ENCODE measurements around the gene KLHDC7A.

KLHDC7A gene

DNA sequence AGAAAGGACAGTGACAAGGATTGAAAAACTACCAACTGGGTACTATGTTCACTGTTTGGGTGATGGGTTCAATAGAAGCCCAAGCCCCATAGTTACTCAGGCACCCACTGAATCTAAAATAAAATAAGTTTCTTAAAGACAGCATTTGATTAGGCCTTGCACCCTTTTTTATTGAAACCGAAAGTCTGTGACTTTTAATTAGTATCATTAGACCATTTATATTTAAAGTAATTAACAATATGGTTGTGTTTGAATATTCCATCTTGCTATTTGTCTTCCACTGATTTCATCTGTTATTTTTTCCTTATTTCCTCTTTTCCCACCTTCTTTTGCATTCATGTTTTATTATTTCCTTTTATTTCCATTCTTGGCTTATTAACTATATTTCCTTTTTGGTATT, 27.4 kb downstream of the KLHDC7A start:
- no peak for DNase-seq (ENCODE audit: low read depth)

DNA sequence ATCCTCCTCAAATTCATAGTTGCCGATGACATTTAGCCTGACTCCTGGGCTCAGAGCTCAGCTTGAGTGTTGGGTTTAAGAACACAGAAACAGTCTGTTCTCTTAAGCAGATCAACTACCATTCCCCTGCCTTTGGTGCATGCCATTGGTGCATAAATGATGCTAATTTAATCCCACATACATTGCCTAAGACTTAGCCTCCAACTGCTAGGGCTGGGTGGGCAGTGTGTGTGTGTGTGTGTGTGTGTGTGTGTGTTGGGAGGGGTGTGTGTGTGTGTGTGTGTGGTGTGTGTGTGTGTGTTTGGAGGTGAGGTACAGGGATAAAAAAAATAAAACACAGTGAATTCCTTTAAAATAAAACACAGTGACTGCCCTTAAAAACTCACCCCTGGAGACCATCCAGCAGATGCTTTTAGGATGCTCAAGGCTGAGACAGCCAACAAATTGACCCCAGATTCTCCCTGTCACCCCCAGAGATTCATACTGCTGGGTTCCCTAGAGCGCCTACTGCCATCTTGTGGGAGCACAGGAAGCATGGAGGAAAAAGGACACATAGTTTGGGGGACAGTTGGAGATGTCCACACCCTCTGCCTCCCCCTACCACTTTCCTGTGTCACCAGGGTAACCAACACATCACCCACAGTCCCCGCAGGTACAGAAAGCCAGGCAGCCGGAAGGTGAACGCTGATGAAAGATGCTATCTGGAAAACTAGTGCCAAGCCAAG, 30.6 kb downstream of the KLHDC7A start:
- DNase-seq (ENCODE audit: low read depth) = no peak

DNA sequence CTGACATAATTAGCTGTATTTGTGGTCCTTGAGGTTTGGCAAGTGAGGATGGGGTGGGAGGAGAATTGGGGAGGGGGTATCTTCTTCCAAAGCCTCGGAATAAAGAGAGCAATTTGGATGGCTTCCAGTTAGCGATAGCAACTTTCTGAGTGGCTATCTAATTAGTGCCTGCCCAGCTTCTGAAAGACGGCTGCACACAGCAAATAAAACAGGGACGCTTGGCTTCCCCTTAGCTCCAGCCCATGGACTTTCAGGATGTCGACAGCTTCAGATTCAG, 31.1 kb downstream of the KLHDC7A start:
- DNase-seq (ENCODE audit: low read depth) = no peak

GRCh38 chr1:18512883-18513282, 32.2 kb downstream of the KLHDC7A start:
- no peak for DNase-seq (ENCODE audit: low read depth)

GRCh38 chr1:18513995-18514394, 33.3 kb downstream of the KLHDC7A start:
- no peak for DNase-seq (ENCODE audit: low read depth)

GRCh38 chr1:18515120-18515667, 34.5 kb downstream of the KLHDC7A start:
- DNase-seq (ENCODE audit: low read depth) = no peak

- no peak for DNase-seq (ENCODE audit: low read depth)
These were observed 35.7 kb downstream of the KLHDC7A start for GRCh38 chr1:18516473-18516872.

GRCh38 chr1:18526436-18527275, 45.9 kb downstream of the KLHDC7A start:
- DNase-seq (ENCODE audit: low read depth) = no peak

DNA sequence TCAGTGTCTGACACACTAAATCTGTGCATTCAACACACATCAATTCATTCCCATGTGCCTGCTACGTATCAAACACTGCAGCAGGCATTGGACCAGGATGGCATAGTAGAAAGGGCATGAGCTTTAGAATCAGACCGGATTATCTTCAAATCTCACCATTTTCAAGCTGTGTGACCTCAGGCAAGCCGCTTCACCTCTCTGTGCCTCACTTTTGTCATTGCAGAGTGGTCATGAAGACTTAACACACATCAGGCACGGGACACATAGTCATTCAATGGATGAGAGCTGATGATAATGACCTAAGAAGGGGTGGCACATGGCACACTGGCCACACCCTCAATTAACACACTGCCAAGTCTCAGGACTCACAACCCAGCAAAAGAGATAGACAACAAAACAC, 46.8 kb downstream of the KLHDC7A start:
- no peak for DNase-seq (ENCODE audit: low read depth)

DNA sequence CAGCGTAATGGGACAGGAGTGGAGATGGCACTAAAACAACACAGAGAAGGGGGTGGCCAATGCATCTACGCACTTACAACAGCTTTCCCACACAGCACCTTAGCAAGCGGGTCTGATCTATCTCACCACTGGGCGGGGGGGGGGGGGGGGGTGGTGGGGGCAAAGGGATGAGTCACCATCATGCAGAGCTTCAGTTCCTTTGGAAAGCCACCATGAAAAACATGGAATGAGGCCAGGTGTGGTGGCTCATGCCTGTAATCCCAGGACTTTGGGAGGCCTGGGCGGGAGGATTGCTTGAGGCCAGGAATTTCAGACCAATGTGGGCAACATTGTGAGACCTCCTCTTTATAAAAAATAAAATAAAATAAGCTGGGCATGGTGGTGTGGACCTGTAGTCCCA, 47.2 kb downstream of the KLHDC7A start:
- no peak for DNase-seq (ENCODE audit: low read depth)

- DNase-seq (ENCODE audit: low read depth) = no peak
These were observed 47.9 kb downstream of the KLHDC7A start for GRCh38 chr1:18528616-18529015.

- no peak for DNase-seq (ENCODE audit: low read depth)
These were observed 49.0 kb downstream of the KLHDC7A start for GRCh38 chr1:18529714-18530113.

DNA sequence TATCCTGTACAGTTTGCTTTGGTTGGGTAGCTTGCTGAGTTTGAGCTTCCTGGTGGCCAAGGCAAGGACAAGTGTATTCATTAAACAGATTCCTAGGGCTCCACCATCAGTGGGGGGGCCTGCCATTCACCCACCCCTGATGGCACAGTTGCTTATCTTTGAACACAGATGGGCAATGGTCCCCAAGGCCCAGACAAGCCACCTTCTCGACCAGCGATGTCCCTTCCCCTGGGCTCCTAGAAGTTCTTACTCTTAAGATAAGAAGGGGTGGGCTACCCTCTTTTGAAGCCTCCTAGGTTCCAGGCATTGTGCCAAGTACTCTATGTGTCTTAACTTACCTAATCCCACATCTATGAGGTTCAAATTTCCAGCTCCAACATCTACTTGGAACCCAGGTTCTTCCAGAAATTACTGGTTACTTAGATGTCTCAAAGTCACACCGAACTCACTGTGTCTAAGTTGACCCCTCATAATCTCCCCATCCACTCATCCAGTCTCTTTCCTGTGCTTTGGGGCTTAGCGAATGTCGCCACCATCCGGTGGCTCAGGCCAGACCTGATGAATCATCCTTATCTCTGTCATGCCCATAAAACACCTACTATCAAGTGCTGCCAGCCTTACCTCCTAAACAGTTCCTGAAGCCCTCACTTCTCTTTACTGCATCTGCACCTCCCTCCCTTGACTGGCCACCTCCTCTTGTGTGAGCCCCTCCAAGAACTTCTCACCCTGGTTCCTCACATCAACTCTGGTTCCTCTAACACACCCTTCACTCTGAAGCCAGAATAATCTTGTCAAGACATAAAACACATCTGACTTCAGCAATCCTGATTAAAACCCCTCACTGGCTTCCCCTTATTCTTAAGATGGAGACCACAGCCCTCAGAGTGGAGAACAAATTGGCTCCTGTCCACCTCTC, 50.1 kb downstream of the KLHDC7A start:
- no peak for DNase-seq (ENCODE audit: low read depth)

- DNase-seq (ENCODE audit: low read depth) = no peak
These were observed 50.7 kb downstream of the KLHDC7A start for GRCh38 chr1:18531503-18531845.

- no peak for DNase-seq (ENCODE audit: low read depth)
These were observed 51.9 kb downstream of the KLHDC7A start for GRCh38 chr1:18532390-18533170.

DNA sequence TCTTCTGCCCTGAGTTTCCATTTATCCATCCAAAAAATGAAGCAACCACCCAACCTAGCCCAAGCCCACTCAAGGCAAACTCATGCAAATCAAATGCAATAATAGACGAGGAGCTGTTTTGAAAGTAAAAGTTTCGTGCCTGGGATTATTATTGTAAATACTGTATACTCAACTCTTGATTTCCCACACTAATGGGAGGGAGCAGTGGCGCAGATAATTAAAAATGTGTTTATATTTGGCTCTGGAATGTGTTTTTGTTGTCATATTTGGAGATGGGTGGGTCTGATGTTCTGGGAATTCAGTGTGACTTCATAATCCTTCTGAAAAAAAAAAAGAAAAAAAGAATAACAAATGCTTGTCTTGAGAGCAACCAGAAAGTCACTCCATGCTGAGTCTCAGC, 52.5 kb downstream of the KLHDC7A start:
- no peak for DNase-seq (ENCODE audit: low read depth)

DNA sequence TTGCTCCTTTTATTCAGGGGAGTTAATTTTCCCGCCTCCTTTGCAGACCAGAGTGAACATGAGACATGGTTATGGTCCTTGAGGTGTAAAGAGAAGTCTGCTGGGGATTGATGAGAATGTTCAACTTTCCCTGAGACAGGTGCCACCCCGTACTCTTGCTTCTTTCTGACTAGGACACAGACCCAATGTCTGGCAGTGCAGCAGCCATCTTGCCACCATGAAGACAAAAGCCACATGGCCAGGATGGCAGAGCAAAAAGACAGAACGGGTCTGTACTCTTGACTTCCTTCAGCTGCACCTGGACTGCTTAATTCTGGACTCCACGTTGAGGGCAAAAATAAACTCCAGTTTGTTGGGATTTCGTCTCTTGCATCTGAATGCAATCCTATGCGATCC, 54.1 kb downstream of the KLHDC7A start:
- no peak for DNase-seq (ENCODE audit: low read depth)
